ENCODE results near the gene VENTX.

Gene VENTX

DNA sequence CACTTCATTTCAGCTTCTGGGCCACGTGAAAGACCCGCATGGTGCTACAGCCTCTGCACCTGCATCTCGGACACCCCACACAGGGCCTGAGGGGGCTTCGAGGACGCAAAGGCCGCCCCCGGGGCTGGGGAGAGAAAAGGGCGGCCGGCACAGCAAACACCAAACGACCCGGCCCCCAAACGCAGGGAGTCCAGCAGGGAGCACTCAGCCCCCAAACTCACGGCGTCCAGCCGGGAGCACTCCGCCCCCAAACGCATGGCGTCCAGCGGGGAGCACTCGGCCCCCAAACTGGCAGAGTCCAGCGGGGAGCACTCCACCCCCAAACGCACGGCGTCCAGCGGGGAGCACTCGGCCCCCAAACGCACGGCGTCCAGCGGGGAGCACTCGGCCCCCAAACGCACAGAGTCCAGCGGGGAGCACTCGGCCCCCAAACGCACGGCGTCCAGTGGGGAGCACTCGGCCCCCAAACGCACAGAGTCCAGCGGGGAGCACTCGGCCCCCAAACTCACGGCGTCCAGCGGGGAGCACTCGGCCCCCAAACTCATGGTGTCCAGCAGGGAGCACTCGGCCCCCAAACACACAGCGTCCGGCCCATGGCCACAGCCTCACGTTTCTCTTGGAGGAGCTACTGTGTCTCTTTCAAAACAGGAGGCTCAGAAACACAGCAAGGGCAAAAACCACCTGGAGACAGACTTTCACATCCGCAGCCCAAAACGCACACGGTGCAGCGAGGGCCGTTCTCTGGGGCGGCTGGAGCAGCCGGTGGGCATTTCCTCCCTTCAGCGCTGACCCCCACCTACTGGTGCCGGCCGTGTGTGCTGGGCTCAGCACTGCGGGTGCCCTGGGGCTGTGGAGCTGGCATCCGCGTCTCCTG is 34.6 kb upstream of the VENTX start:
- no peak for DNase-seq

DNA sequence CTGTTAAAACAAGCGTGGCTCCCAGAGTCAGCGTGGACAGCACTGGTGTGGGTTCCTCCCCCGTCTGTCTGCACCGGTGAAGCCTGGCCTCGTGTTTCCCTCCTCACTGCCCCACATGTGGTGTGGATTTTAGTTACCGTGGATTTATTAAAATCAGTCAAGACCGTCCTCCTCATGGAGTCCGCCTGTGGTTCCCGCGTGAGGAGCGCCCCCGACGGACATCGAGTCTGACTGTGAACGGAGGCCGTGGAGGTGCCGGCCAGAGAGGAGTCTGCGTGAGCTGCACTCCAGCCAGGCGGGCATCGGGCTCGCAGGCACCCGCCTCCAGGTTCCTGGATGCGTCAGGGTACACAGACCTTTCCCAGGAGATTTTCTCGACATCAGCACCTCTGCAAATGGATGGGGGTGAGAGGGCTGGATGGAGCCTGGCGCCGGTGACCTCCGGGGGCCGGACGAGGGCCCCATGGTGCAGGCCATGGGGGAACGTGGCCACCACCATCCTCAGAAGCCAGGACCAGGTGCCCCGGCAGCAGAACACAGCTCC is 33.9 kb upstream of the VENTX start:
- no peak for DNase-seq

DNA sequence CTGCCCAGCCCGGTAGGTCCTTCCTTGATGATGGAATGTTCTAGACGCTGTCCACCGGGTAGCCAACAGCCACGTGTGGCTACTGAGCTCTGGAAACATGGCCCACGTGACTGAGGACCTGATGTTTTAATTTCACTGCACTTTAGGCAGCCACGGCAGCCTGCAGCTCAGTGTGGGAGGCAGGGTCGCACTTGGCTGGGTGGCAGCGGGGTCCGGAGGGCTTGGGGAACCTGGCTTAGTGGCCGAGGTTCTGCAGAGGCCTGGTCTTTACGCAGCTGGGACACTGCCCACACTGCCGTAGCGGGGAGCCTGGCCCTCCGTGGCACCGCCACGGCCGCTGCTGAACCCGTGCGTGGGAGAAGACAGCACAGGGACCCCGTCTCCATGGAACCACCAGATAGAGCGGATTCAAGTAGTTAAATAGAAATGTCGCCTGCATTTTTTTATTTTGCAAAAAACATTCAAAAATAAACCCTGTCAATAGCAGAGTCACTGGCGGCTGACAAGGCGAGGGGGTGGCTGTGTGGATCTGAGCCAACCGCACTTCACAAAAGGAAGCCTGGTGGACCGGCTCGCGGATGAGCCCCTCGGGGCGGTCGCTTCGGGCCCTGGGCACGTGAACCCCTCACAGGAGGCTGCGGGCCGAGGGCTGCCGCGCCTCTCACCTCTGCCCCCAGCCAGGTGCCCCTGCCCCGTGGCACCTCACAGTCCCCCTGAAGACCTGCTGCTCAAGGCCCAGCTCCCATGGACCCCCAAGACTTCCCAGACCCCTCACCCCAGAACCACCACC is 33.2 kb upstream of the VENTX start:
- DNase-seq = no peak

DNA sequence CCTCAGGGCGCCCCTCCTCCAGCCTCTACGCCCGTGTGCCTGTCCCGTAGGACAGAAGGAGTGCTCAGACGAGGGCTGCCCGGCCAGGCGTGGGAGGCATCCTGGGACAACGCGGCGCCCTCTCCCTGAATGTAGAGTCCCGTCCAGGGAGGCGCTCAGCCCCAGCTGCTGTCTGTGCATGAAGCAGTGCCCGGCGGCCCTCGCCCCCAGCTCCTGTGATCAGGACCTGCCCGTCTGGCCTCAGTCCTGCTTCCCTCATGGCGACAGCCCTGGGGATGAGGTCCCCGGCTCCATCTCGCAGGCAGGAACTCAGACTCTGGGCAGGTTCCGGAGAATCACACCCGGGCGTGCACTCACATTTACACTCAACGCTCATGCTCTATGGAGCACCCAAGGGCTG is 32.5 kb upstream of the VENTX start:
- no peak for DNase-seq

DNA sequence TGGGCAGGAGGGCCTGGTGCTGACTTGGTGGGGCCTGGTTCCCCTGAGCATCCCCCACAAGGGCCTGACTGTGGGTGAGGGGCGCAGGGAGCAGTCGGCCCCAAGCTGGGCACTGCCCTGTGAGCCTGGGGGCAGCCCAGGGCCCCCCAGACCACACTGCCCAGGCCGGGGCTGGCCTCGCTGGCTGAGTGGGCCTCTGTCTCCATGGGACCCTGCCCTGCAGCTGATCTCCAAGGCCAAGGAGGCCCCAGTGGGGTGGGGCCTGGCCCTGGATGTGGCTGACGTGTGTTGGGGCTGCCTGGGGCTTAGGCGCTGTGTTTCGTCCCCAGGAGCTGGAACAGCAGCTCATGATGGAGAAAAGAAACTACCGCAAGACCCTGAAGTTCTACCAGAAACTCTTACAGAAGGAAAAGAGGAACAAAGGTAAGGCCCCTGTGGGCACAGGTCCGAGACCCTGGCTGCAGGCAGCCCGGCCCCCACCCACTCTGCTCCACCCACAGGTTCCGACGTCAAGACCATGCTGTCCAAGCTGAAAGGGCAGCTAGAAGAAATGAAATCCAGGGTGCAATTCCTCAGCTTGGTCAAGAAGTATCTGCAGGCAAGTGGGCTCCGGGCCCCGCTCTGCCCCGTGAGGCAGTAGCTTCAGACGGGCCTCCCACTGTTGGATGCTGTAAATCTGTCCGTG is 31.2 kb upstream of the VENTX start:
- no peak for DNase-seq

DNA sequence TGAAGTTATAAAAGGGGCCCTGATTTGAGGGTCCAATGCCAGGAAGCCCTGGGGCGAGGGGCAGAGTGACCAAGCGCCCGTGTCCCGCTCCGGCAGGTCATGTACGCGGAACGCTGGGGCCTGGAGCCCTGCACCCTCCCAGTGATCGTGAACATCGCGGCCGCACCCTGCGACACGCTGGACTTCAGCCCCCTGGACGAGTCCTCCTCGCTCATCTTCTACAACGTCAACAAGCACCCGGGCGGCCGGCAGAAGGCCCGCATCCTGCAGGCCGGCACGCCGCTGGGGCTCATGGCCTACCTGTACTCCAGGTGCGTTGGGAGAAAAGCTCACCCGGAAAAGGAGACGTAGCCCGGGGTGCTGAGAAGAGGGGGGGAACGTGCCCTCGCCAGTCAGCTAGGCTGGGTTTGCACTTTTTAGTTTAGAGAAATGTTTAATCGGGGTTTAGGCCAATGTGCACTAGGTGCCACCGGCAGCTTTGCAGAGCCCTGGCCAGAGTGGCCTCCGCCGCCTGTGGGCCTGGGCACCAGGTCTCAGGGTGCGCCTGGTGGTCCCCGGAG is 30.5 kb upstream of the VENTX start:
- DNase-seq = no peak

DNA sequence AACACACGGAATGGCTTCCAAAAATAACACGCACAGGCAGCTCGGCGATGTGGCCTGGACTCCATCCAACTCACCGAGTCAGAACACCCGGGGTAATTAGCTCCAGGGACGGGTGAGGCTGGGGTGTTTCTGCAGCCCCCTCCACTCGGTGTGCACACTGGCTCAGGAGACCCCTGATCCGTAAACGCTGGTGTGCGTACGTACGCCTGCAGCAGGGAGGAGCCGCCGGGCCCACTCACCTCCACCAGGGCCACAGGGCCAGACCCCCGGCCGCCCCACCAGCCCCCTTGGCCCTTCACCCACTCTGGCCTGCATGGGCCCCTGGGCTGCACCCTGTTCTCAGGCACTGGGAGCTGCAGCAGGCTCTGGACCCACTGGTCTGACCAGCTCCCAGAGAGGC is 30.0 kb upstream of the VENTX start:
- no peak for DNase-seq

DNA sequence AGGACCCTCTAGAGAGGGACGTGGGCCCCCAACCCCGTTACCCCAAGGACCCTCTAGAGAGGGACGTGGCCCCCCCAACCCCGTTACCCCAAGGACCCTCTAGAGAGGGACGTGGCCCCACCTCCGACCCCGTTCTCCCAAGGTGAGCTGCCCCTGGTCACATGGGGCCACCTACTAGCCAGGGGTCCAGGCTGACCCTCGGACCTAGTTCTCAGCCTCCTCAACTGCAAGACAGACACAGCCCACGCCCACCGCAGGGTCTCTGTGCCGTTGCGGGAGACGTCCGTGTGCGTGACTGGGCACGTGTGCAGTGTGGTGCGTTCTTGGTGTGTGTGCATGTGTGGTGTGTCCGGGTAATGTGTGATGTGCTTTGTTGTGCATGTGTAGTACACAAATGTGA is 29.2 kb upstream of the VENTX start:
- no peak for DNase-seq

DNA sequence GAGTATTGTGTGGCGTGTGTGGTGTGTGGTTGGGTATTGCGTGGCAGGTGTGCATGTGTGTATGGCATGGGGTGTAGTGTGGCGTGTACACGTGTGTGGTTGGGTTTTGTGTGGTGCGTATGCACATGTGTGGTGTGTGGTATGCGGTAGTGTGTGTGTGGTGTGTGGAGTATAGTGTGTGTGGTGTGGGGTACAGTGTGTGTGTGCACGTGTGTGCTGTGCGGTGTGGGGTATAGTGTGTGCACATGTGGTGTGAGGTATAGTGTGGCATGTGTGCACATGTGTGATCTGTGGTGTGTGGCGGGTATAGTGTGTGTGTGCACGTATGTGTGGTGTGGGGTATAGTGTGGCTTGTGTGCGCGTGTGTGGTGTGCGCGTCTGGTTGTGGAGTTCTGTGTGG is 28.5 kb upstream of the VENTX start:
- DNase-seq = no peak

DNA sequence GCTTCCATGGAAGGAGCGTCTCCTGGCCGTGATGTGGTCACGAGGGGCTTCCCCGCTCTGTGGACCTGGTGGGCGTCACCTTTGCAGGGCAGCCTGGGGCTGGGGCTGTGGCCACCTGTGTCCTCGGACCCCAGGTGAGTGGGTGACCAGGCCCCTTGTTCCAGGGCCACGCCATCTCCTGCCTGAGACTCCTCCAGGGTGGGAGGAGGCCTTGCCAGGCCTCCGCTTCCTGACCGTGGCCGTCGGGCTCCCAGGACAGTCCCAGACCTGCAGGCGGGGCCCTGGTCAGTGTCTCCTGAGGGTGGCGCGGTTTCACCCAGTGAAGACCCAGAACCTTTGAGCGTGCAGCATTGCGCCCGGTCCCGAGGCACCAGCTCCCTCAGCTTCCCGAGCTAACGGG is 28.0 kb upstream of the VENTX start:
- DNase-seq = no peak

DNA sequence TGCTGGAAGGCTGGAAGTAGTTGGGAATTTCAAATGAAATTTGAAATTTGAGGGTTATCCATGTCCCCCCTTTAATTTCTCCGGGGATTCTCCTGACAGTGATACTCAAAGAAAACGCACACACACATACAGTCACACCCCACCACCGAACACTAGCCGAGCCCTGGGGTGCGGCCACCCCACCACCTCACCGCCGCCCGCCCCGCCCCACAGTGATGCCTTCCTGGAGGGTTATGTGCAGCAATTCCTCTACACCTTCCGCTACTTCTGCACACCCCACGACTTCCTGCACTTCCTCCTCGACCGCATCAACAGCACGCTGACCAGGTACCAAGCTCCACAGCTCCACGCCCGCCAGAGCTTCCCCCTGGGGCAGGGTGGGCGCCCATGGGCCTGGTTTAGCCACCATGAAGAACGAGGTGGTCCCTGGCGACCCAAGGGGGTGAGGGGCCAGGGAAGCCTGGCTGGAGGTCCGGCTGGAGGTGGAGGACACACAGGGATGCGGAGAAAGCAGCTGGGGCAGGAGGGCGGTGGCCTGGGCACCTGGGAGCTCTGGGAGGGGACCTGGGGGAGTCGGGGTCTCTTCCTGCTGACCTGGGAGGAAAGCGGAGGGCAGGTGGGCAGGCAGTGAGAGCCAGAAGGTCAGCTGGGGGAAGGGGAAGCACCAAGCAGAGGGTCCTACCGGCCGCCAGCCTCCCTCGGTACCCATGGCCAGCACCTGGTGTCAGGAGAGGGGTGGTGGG is 27.1 kb upstream of the VENTX start:
- no peak for DNase-seq

DNA sequence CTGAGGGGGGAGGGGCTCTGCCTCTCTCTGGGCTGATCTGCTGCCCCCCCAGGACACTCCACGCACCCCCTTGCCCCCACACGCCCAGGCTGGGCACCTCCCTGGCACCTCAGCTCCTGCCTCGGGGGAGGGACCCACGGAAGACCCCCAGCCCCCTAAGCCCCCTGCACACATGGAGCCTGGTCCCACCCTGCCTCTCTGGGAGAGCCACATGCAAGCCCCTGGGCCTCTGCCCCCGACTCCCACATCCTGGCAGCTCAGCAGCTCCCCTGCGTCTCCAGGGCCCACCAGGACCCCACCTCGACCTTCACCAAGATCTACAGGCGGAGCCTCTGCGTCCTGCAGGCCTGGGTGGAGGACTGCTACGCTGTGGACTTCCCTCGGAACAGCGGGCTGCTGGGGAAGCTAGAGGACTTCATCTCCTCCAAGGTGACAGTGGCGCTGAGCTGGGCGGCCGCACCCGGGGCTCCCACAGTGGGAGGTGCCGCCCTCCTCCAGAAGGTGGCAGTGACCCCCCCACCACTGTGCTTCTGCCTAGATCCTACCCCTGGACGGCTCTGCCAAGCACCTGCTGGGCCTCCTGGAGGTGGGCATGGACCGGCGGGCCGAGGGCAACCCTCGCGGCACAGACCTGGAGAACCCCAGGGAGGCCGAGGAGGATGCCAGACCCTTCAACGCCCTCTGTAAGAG is 26.4 kb upstream of the VENTX start:
- no peak for DNase-seq

DNA sequence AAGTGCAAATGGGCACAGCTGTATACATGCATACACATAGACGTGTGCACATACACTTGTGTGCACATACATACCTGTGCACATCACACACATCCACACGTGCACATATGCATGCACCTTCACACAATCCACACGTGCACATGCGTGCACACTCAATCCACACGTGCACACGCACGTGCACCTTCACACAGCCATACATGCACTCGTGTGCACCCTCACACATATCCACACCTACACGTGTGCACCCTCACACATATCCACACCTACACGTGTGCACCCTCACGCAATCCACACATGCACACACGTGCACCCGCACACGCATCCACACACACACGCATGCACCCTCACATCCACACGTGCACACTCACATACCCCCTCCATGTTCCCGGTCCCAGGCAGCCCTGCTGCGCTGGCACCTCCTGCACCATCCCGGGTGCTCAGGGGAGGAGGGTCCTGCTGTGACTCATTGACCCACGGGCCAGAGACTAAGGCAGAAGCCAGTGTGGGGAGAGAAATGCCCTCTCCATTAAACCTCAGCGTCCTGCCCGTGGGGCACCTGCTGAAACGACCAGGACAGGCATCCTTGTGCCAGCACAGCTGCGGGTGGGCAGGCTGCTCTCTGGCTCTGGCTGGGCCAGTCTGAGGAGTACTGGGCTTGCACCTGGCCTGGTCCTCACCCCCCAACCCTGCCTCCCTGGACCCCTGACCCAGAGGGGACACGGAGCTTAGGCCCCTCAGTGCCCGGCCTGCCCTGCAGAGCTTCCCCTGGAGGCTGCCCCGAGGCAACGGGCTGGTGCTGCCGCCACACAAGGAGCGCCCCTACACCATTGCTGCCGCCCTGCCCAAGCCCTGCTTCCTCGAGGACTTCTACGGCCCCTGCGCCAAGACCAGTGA is 25.4 kb upstream of the VENTX start:
- no peak for DNase-seq

DNA sequence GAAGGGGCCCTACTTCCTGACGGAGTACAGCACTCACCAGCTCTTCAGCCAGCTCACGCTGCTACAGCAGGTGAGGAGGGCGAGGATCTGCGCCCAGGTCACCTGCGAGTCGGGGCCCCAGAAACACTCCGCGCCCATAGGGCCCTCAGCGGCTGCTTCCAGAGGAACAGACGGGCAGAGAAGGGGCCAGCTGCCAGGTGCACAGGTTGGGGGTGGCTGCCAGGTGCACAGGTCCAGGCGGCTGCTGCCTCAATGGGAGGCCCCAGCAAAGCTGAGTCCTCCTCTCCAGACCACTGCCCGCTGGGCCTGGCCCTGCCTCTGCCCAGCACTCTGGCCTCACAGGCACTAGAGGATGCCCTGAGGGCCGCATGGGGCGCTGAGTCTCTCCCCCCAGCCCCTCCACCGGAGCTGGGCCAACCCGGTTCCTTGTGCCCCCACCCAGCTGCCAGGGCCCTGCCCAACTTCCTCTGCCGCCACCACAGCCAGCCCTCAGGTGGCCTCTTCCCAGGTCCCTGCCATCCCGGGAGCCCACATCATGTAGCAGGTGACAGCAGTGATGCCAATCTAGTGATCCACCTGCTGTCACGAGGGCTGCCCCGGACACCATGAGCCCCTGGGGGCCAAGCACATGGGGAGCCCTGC is 24.7 kb upstream of the VENTX start:
- DNase-seq = no peak

DNA sequence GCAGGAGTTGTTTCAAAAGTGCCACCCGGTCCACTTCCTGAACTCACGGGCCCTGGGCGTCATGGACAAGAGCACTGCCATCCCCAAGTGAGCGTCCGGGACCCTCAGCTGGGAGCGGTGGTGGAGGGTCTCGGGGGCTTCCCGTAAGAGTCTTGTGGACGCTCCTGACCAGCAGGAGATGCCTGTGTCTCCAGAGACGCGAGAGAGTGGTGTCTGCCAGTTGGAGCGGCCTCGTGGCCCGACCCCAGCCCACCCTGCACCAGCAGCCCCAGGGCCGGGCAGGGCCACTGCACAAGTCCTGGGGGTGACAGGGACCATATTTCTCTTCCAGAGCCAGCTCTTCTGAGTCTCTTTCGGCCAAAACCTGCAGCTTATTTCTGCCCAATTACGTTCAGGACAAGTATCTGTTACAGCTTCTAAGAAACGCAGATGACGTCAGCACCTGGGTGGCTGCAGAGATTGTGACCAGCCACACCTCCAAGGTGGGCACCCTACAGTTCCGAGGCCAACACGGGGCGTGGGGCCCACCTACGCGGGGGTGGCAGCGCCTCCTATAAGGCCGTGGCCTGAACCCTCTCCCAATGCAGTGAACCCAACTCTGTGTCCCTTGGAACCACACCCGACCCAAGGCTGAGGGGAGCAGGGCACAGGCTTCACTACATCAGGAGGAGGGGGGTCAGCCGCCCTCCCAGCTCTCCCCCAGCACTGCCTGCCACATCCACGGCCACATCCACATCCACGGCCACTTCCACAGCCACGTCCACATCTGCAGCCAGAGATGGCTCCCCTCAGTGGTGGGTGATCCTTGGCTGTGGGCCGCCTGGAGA is 23.8 kb upstream of the VENTX start:
- DNase-seq = no peak

DNA sequence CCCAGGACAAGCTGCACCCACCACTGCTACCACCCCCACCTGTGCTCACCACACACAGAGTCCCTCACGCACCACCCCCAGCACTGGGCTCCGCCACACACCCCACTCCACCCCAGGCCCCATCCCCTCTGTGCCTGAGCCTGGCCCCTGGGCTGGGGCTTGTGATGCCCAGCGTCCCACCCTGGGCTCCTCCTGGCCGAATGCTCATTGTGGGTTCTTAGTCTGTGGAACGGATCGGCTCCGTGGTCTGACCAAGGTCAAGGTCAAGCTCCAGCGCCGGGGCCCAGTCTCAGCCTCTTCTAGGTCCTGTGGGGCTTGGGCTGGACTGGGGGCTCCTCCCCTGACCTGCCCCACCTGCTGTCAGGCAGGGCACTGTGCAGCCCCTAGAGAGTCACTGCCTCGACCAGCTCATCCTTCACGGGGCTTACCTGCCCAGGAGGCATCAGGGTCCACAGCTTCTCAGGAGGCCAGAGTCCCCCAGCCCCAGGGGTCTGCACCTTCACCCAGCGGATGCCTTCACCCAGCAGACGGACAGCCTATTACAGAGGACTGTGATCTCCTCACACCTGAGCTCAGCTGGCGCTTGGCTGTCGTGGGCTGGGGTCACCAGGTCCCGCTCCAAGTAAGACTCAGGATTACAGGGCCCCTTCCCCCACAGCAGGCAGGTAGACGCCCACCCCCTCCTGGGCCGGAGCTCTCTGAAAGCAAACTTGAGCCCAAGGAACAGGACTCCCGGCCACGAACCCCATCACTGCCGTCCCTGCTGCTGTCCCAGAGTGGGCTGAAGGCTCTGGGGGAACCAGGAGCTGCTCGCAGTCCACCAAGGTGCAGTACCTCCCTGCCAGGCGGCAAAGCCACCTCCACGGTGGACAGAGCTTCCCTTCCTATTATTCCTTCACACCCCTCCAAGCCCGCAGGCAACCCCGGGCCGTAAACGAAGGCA is 22.9 kb upstream of the VENTX start:
- no peak for DNase-seq

DNA sequence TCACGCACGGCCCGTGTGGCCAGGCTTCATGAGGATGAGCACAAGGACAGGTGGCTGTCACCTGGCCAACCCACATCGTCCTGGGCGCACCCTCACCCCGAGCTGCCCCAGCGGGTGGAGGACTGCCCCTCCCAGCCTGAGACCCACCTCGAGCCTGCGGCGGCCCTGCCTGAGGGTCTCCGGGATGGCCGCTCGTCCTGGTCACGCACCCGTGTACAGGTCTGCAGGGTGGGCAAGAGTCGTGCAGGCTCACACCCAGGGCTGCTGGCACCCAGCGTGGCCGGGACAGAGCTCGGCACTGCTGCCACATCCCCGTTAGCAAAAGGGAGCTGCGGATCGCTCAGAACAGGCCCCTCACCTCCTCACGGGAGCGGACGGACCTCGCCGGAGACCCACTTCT is 22.1 kb upstream of the VENTX start:
- DNase-seq = no peak

DNA sequence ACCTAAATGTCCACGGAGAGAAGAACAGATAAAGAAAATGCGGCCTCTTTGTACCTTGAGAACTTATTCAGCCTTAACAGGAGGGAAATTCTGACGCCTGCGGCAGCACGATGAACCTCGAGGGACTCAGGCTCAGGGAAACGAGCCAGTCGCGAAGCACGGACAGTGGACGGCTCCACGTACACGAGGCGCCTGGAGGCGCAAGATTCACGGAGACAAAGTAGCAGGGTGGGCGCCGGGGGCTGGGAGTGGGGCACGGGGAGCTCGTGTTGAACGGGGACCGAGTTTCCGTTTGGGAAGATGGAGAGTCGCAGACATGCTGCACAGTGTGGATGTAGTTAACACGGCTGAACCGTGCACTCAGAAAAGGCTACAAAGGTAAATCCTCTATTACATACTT is 20.9 kb upstream of the VENTX start:
- DNase-seq = no peak
